ENCODE measurements around the gene TNS3. TPM values are rescaled to one million over a fixed set of nuclear protein-coding genes. Genes with fewer than 3 reads are reported as not detected.

The TNS3 gene
- polyA plus RNA-seq, 2 donors: 2.7 to 3.4 TPM

- no peaks in the 10 kb centered on the region for H3K36me3 ChIP-seq (ENCODE audit: control insufficient read depth in 2 of 2, insufficient read depth in 2 of 2, low read length in 1 of 2)
Measured at GRCh38 chr7:47497367-47498096, 84.4 kb downstream of the TNS3 start.

GRCh38 chr7:47496666-47497065 lies 85.2 kb downstream of the TNS3 start:
- Histone ChIP-seq H3K4me1 (ENCODE audit: control insufficient read depth in 2 of 2, insufficient read depth in 2 of 2, low read length in 1 of 2) (no peaks in the 10 kb centered on the region), H3K36me3 (ENCODE audit: control insufficient read depth in 2 of 2, insufficient read depth in 2 of 2, low read length in 1 of 2) (no peaks in the 10 kb centered on the region)

More at GRCh38 chr7:47497367-47498096, 84.4 kb downstream of the TNS3 start:
- Histone ChIP-seq H3K9me3 (ENCODE audit: control insufficient read depth in 2 of 2, insufficient read depth in 1 of 2, low read depth in 1 of 2, low read length in 1 of 2) (no peaks in the 10 kb centered on the region), H3K27ac (ENCODE audit: low read depth in 2 of 2, low read length in 1 of 2) (no peak overlapping the region), H3K27me3 (ENCODE audit: control insufficient read depth in 1 of 2, insufficient read depth in 2 of 2, low read length in 2 of 2) (no peaks in the 10 kb centered on the region), H3K4me3 (ENCODE audit: low read depth in 1 of 2, low read length in 2 of 2) (no peak overlapping the region), H3K4me1 (ENCODE audit: control insufficient read depth in 2 of 2, insufficient read depth in 2 of 2, low read length in 1 of 2) (peaks cover 0 to 1% of the 10 kb centered on the region in 2 donors)
- WGBS, 2 donors: 63 to 72% methylated on average over 12 of the region's 12 CpGs

GRCh38 chr7:47496056-47496665 lies 85.8 kb downstream of the TNS3 start:
- WGBS, 2 donors: 88 to 89% methylated on average over 11 of the region's 11 CpGs
- no peaks in the 10 kb centered on the region for H3K9me3 ChIP-seq (ENCODE audit: control insufficient read depth in 2 of 2, insufficient read depth in 1 of 2, low read depth in 1 of 2, low read length in 1 of 2)
- no peaks in the 10 kb centered on the region for H3K36me3 ChIP-seq (ENCODE audit: control insufficient read depth in 2 of 2, insufficient read depth in 2 of 2, low read length in 1 of 2)
- no peak overlapping the region for H3K27ac ChIP-seq (ENCODE audit: low read depth in 2 of 2, low read length in 1 of 2)
- no peak overlapping the region for H3K4me3 ChIP-seq (ENCODE audit: low read depth in 1 of 2, low read length in 2 of 2)
- no peaks in the 10 kb centered on the region for H3K4me1 ChIP-seq (ENCODE audit: control insufficient read depth in 2 of 2, insufficient read depth in 2 of 2, low read length in 1 of 2)
- H3K27me3 ChIP-seq (ENCODE audit: control insufficient read depth in 1 of 2, insufficient read depth in 2 of 2, low read length in 2 of 2): no peaks in the 10 kb centered on the region

More at GRCh38 chr7:47496666-47497065, 85.2 kb downstream of the TNS3 start:
- no peaks in the 10 kb centered on the region for H3K9me3 ChIP-seq (ENCODE audit: control insufficient read depth in 2 of 2, insufficient read depth in 1 of 2, low read depth in 1 of 2, low read length in 1 of 2)
- no peak overlapping the region for H3K4me3 ChIP-seq (ENCODE audit: low read depth in 1 of 2, low read length in 2 of 2)
- H3K27me3 ChIP-seq (ENCODE audit: control insufficient read depth in 1 of 2, insufficient read depth in 2 of 2, low read length in 2 of 2): no peaks in the 10 kb centered on the region
- WGBS, 2 donors: 83 to 91% methylated on average over 7 of the region's 7 CpGs
- no peak overlapping the region for H3K27ac ChIP-seq (ENCODE audit: low read depth in 2 of 2, low read length in 1 of 2)

GRCh38 chr7:47493976-47494911 lies 87.7 kb downstream of the TNS3 start:
- no peak overlapping the region for H3K27ac ChIP-seq (ENCODE audit: low read depth in 2 of 2, low read length in 1 of 2)
- no peak overlapping the region for H3K4me3 ChIP-seq (ENCODE audit: low read depth in 1 of 2, low read length in 2 of 2)
- no peaks in the 10 kb centered on the region for H3K36me3 ChIP-seq (ENCODE audit: control insufficient read depth in 2 of 2, insufficient read depth in 2 of 2, low read length in 1 of 2)
- 57 to 59% methylated on average over 14 of the region's 14 CpGs for WGBS, 2 donors
- no peaks in the 10 kb centered on the region for H3K9me3 ChIP-seq (ENCODE audit: control insufficient read depth in 2 of 2, insufficient read depth in 1 of 2, low read depth in 1 of 2, low read length in 1 of 2)
- no peaks in the 10 kb centered on the region for H3K27me3 ChIP-seq (ENCODE audit: control insufficient read depth in 1 of 2, insufficient read depth in 2 of 2, low read length in 2 of 2)
- peaks cover 0 to 3% of the 10 kb centered on the region in 2 donors for H3K4me1 ChIP-seq (ENCODE audit: control insufficient read depth in 2 of 2, insufficient read depth in 2 of 2, low read length in 1 of 2)

GRCh38 chr7:47492716-47493325 lies 89.1 kb downstream of the TNS3 start:
- WGBS, 2 donors: 82 to 92% methylated on average over 14 of the region's 14 CpGs
- Histone ChIP-seq H3K9me3 (ENCODE audit: control insufficient read depth in 2 of 2, insufficient read depth in 1 of 2, low read depth in 1 of 2, low read length in 1 of 2) (no peaks in the 10 kb centered on the region), H3K4me3 (ENCODE audit: low read depth in 1 of 2, low read length in 2 of 2) (no peak overlapping the region), H3K27ac (ENCODE audit: low read depth in 2 of 2, low read length in 1 of 2) (no peak overlapping the region), H3K4me1 (ENCODE audit: control insufficient read depth in 2 of 2, insufficient read depth in 2 of 2, low read length in 1 of 2) (peaks cover 0 to 3% of the 10 kb centered on the region in 2 donors), H3K36me3 (ENCODE audit: control insufficient read depth in 2 of 2, insufficient read depth in 2 of 2, low read length in 1 of 2) (no peaks in the 10 kb centered on the region), H3K27me3 (ENCODE audit: control insufficient read depth in 1 of 2, insufficient read depth in 2 of 2, low read length in 2 of 2) (no peaks in the 10 kb centered on the region)

GRCh38 chr7:47490501-47491265 lies 91.2 kb downstream of the TNS3 start:
- Histone ChIP-seq H3K27ac (ENCODE audit: low read depth in 2 of 2, low read length in 1 of 2) (no peak overlapping the region), H3K27me3 (ENCODE audit: control insufficient read depth in 1 of 2, insufficient read depth in 2 of 2, low read length in 2 of 2) (no peaks in the 10 kb centered on the region), H3K4me3 (ENCODE audit: low read depth in 1 of 2, low read length in 2 of 2) (no peak overlapping the region), H3K9me3 (ENCODE audit: control insufficient read depth in 2 of 2, insufficient read depth in 1 of 2, low read depth in 1 of 2, low read length in 1 of 2) (no peaks in the 10 kb centered on the region), H3K36me3 (ENCODE audit: control insufficient read depth in 2 of 2, insufficient read depth in 2 of 2, low read length in 1 of 2) (no peaks in the 10 kb centered on the region), H3K4me1 (ENCODE audit: control insufficient read depth in 2 of 2, insufficient read depth in 2 of 2, low read length in 1 of 2) (peaks cover 0 to 5% of the 10 kb centered on the region in 2 donors)
- 92 to 93% methylated on average over 24 of the region's 24 CpGs for WGBS, 2 donors

- WGBS, 2 donors: 82 to 93% methylated on average over 7 of the region's 7 CpGs
- H3K27ac ChIP-seq (ENCODE audit: low read depth in 2 of 2, low read length in 1 of 2): no peak overlapping the region
- no peaks in the 10 kb centered on the region for H3K36me3 ChIP-seq (ENCODE audit: control insufficient read depth in 2 of 2, insufficient read depth in 2 of 2, low read length in 1 of 2)
- no peaks in the 10 kb centered on the region for H3K9me3 ChIP-seq (ENCODE audit: control insufficient read depth in 2 of 2, insufficient read depth in 1 of 2, low read depth in 1 of 2, low read length in 1 of 2)
- H3K4me3 ChIP-seq (ENCODE audit: low read depth in 1 of 2, low read length in 2 of 2): no peak overlapping the region
- peaks cover 2 to 5% of the 10 kb centered on the region in 2 donors for H3K4me1 ChIP-seq (ENCODE audit: control insufficient read depth in 2 of 2, insufficient read depth in 2 of 2, low read length in 1 of 2)
- H3K27me3 ChIP-seq (ENCODE audit: control insufficient read depth in 1 of 2, insufficient read depth in 2 of 2, low read length in 2 of 2): no peaks in the 10 kb centered on the region
Measured at GRCh38 chr7:47489624-47490023, 92.3 kb downstream of the TNS3 start.

- no peaks in the 10 kb centered on the region for H3K36me3 ChIP-seq (ENCODE audit: control insufficient read depth in 2 of 2, insufficient read depth in 2 of 2, low read length in 1 of 2)
Measured at GRCh38 chr7:47488969-47489342, 93.0 kb downstream of the TNS3 start.

More at GRCh38 chr7:47488969-47489342, 93.0 kb downstream of the TNS3 start:
- no peaks in the 10 kb centered on the region for H3K27me3 ChIP-seq (ENCODE audit: control insufficient read depth in 1 of 2, insufficient read depth in 2 of 2, low read length in 2 of 2)
- WGBS, 2 donors: 73 to 77% methylated on average over 8 of the region's 8 CpGs
- H3K4me1 ChIP-seq (ENCODE audit: control insufficient read depth in 2 of 2, insufficient read depth in 2 of 2, low read length in 1 of 2): peaks cover 2 to 5% of the 10 kb centered on the region in 2 donors
- no peaks in the 10 kb centered on the region for H3K9me3 ChIP-seq (ENCODE audit: control insufficient read depth in 2 of 2, insufficient read depth in 1 of 2, low read depth in 1 of 2, low read length in 1 of 2)
- H3K27ac ChIP-seq (ENCODE audit: low read depth in 2 of 2, low read length in 1 of 2): no peak overlapping the region
- no peak overlapping the region for H3K4me3 ChIP-seq (ENCODE audit: low read depth in 1 of 2, low read length in 2 of 2)

Data from esophagus (tissue), 2 donors.